A673 (cell line): ENCODE results near the gene SPEM3.

Experiments
- CTCF ChIP-seq: fragments of 300-800, 200-600 bp; sonication (generic); conservative IDR thresholded peaks from 2 replicates; pipeline ENCODE4 v1.5.1; 2017; ENCODE audit warnings: low read depth, mild to moderate bottlenecking, antibody characterized with exemption, low read length, moderate library complexity, mixed read lengths
- EZH2 ChIP-seq: fragments of 200-600 bp; sonication (generic); IDR thresholded peaks from 2 replicates; pipeline ENCODE4 v1.6.1; 2017; ENCODE audit warnings: borderline replicate concordance, low read depth, mild to moderate bottlenecking, mixed read lengths, antibody characterized with exemption, low read length; ENCODE audit not compliant: poor library complexity, severe bottlenecking

- TF ChIP-seq EZH2 (no peak), CTCF (no peak)
Measured at GRCh38 chr17:7408863-7409262, 19.8 kb upstream of the SPEM3 start.
